Upper lobe of left lung (tissue), 4 donors: ENCODE measurements around the gene WFDC1.

ENCODE experiments used
- CTCF ChIP-seq, 6 experiments: fragments of 450-650 bp in 4 of 6; fragments of 200-600 bp in 2 of 6; sonication (generic) in 2 of 6; IDR thresholded peaks; one replicate each; pipeline ENCODE4 v1.5.1; 2016 to 2019; ENCODE audit warnings: antibody characterized with exemption in 6 of 6
- EP300 ChIP-seq, 4 donors: sonication (generic); formaldehyde crosslinking; IDR thresholded peaks; one replicate each; pipeline ENCODE4 v1.5.1; 2017; ENCODE audit warnings: antibody characterized with exemption in 4 of 4, control low read depth in 2 of 4
- POLR2A ChIP-seq, 4 donors: fragments of 450-650 bp; IDR thresholded peaks; one replicate each; pipeline ENCODE4 v1.5.1; 2016 to 2017; ENCODE audit warnings: antibody characterized with exemption in 4 of 4, mild to moderate bottlenecking in 2 of 4
- POLR2AphosphoS5 ChIP-seq, 2 donors: sonication (generic); formaldehyde crosslinking; IDR thresholded peaks; one replicate each; pipeline ENCODE4 v1.5.1; 2017; ENCODE audit warnings: antibody characterized with exemption in 2 of 2

- TF ChIP-seq POLR2AphosphoS5 (IDR thresholded peaks at IDR 0.05): no peak
- TF ChIP-seq CTCF (IDR thresholded peaks at IDR 0.05): no peak
- TF ChIP-seq POLR2A (IDR thresholded peaks at IDR 0.05): no peak
- no peak for TF ChIP-seq EP300 (IDR thresholded peaks at IDR 0.05)
Measured at GRCh38 chr16:84344781-84345180, 50.1 kb downstream of the WFDC1 start.
